ENCODE measurements around the gene PHACTR2.

PHACTR2 gene

DNA sequence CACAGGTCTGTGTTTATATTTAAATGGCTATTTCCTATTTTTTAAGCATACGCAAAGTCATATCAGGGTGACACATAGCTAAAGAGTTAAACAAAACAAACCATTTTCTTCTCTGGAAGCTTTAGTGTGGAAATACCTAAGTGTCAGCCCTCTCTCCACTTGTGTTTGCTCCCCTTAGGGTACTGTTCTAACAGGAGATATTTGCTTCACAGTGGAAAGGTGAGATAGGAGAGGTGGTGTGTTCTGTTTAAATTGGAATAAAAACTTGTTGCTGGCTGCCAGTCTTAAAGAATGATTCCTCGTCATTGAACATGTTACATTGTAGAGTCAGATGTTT is 18.9 kb downstream of the PHACTR2 start:
- no peak overlapping the region for H3K4me2 ChIP-seq (ENCODE audit: insufficient read depth, low read length)
- H3K27ac ChIP-seq (ENCODE audit: low read length): no peak overlapping the region

DNA sequence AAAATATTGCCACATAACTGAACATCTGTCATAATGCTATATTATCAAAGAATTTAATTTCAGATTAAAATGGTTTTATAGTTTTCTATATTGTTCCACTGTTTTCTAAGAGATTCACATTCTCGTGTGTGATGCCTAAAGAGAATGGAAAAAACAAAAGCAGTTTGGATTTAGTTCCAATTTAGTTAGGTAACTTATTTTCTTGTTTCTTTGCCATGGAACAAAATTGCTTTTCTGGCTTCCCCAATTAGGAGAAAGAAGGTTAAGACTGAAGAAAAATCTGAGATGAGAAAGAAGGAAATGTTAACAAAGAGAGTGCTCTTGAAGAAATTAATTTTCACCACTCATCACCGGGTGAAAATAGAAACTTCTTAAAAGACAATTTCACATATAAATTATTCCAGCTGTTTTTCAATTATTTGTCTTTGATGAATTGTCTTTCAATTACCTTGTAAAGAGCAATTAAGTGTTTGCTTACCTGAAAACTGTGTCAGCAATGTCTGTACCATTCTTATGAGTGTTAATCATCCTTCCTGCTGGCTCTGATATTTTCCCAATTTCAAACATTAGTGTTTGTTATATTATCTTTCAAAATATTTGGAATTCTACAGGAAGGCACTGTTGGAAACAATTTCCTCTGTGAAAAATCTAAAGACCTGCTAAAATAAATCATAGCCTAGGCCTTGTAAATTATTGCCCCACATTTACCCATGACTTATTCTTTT is 19.5 kb downstream of the PHACTR2 start:
- H3K36me3 ChIP-seq (ENCODE audit: insufficient read depth, low read length): no peaks in the 10 kb centered on the region
- H3K4me1 ChIP-seq (ENCODE audit: insufficient read depth, low read length): no peaks in the 10 kb centered on the region
- H2AFZ ChIP-seq (ENCODE audit: low read depth, low read length): no peak overlapping the region
- H3K4me2 ChIP-seq (ENCODE audit: insufficient read depth, low read length): no peak overlapping the region
- H4K20me1 ChIP-seq (ENCODE audit: insufficient read depth, low read length): no peaks in the 10 kb centered on the region
- DNase-seq (no peak), ATAC-seq (ENCODE audit: insufficient read depth, low read depth) (no peak)
- no peak overlapping the region for H3K9ac ChIP-seq (ENCODE audit: low read depth, low read length)
- no peak overlapping the region for H3K4me3 ChIP-seq (ENCODE audit: low read depth in 1 of 2, low read length in 2 of 2)
- no peaks in the 10 kb centered on the region for H3K79me2 ChIP-seq (ENCODE audit: insufficient read depth, low read length)
- TF ChIP-seq EZH2 (IDR thresholded peaks at IDR 0.05; ENCODE audit: borderline replicate concordance, low read depth, low read length, severe bottlenecking): no peak
- TF ChIP-seq, protein P1, sequence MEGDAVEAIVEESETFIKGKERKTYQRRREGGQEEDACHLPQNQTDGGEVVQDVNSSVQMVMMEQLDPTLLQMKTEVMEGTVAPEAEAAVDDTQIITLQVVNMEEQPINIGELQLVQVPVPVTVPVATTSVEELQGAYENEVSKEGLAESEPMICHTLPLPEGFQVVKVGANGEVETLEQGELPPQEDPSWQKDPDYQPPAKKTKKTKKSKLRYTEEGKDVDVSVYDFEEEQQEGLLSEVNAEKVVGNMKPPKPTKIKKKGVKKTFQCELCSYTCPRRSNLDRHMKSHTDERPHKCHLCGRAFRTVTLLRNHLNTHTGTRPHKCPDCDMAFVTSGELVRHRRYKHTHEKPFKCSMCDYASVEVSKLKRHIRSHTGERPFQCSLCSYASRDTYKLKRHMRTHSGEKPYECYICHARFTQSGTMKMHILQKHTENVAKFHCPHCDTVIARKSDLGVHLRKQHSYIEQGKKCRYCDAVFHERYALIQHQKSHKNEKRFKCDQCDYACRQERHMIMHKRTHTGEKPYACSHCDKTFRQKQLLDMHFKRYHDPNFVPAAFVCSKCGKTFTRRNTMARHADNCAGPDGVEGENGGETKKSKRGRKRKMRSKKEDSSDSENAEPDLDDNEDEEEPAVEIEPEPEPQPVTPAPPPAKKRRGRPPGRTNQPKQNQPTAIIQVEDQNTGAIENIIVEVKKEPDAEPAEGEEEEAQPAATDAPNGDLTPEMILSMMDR (IDR thresholded peaks at IDR 0.05; ENCODE audit: borderline replicate concordance, extremely low read depth, low read length, poor library complexity, severe bottlenecking): no peak
- H3K9me3 ChIP-seq (ENCODE audit: insufficient read depth, low read length, severe bottlenecking): no peaks in the 10 kb centered on the region
- H3K27ac ChIP-seq (ENCODE audit: low read length): no peak overlapping the region
- H3K27me3 ChIP-seq (ENCODE audit: insufficient read depth, low read length, poor library complexity): no peaks in the 10 kb centered on the region

More for the DNA sequence above, 18.9 kb downstream of the PHACTR2 start:
- Histone ChIP-seq H4K20me1 (ENCODE audit: insufficient read depth, low read length) (no peaks in the 10 kb centered on the region), H3K9me3 (ENCODE audit: insufficient read depth, low read length, severe bottlenecking) (no peaks in the 10 kb centered on the region), H3K4me1 (ENCODE audit: insufficient read depth, low read length) (no peaks in the 10 kb centered on the region), H3K79me2 (ENCODE audit: insufficient read depth, low read length) (no peaks in the 10 kb centered on the region), H3K27me3 (ENCODE audit: insufficient read depth, low read length, poor library complexity) (no peaks in the 10 kb centered on the region), H3K36me3 (ENCODE audit: insufficient read depth, low read length) (no peaks in the 10 kb centered on the region), H3K9ac (ENCODE audit: low read depth, low read length) (no peak overlapping the region), H3K4me3 (ENCODE audit: low read depth in 1 of 2, low read length in 2 of 2) (no peak overlapping the region), H2AFZ (ENCODE audit: low read depth, low read length) (no peak overlapping the region)
- TF ChIP-seq, protein P1 (IDR thresholded peaks at IDR 0.05; ENCODE audit: borderline replicate concordance, extremely low read depth, low read length, poor library complexity, severe bottlenecking): no peak
- TF ChIP-seq EZH2 (IDR thresholded peaks at IDR 0.05; ENCODE audit: borderline replicate concordance, low read depth, low read length, severe bottlenecking): no peak
- ATAC-seq (ENCODE audit: insufficient read depth, low read depth) (no peak), DNase-seq (no peak)

DNA sequence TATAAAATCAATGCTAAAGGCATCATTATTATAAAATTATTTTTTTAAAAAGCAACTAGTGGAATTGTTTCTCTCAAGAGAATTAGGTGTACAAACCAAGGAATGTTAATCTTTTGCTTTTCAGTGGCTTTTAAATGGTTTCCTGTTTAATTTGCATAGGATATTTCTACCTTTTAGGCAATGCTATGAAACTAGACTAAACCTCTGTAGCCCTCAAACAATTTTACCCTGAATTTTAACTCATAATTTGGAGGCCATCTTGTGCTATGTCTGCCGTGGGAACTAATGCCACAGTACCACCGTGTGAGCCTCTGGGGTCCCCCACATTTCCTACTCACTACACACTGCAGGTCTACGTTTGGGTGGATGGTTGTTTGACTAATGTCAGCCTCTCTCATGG is 20.6 kb downstream of the PHACTR2 start:
- Histone ChIP-seq H3K27ac (ENCODE audit: low read length) (no peak overlapping the region), H3K79me2 (ENCODE audit: insufficient read depth, low read length) (no peaks in the 10 kb centered on the region), H3K9ac (ENCODE audit: low read depth, low read length) (no peak overlapping the region), H3K36me3 (ENCODE audit: insufficient read depth, low read length) (no peaks in the 10 kb centered on the region), H3K4me2 (ENCODE audit: insufficient read depth, low read length) (no peak overlapping the region), H3K27me3 (ENCODE audit: insufficient read depth, low read length, poor library complexity) (no peaks in the 10 kb centered on the region), H2AFZ (ENCODE audit: low read depth, low read length) (no peak overlapping the region), H4K20me1 (ENCODE audit: insufficient read depth, low read length) (no peaks in the 10 kb centered on the region), H3K4me1 (ENCODE audit: insufficient read depth, low read length) (no peaks in the 10 kb centered on the region), H3K9me3 (ENCODE audit: insufficient read depth, low read length, severe bottlenecking) (no peaks in the 10 kb centered on the region), H3K4me3 (ENCODE audit: low read depth in 1 of 2, low read length in 2 of 2) (no peak overlapping the region)
- DNase-seq (no peak), ATAC-seq (ENCODE audit: insufficient read depth, low read depth) (no peak)
- TF ChIP-seq, protein P1 (IDR thresholded peaks at IDR 0.05; ENCODE audit: borderline replicate concordance, extremely low read depth, low read length, poor library complexity, severe bottlenecking): no peak
- TF ChIP-seq EZH2 (IDR thresholded peaks at IDR 0.05; ENCODE audit: borderline replicate concordance, low read depth, low read length, severe bottlenecking): no peak
